GM18519 (cell line): Measurements from ENCODE around the gene EPHA7.

Experiments used
- ATAC-seq: cut with Tn5 transposase; IDR thresholded peaks from one replicate; pipeline ENCODE4 v1.9.1; 2021; ENCODE audit warnings: mild to moderate bottlenecking, moderate library complexity; ENCODE audit not compliant: unreplicated experiment, low FRiP score

EPHA7 gene

GRCh38 chr6:93266116-93266817, 153.1 kb downstream of the EPHA7 start:
- no peak for ATAC-seq

- no peak for ATAC-seq
Measured at GRCh38 chr6:93260881-93261280, 158.5 kb downstream of the EPHA7 start.

GRCh38 chr6:93259332-93259731, 160.0 kb downstream of the EPHA7 start:
- ATAC-seq: no peak

- ATAC-seq: no peak
Measured at GRCh38 chr6:93252930-93253329, 166.4 kb downstream of the EPHA7 start.

GRCh38 chr6:93248631-93249030, 170.7 kb downstream of the EPHA7 start:
- no peak for ATAC-seq

- no peak for ATAC-seq
Measured at GRCh38 chr6:93243231-93243778, 176.1 kb downstream of the EPHA7 start.

GRCh38 chr6:93242049-93242448, 177.3 kb downstream of the EPHA7 start:
- no peak for ATAC-seq

GRCh38 chr6:93238632-93239031, 180.7 kb downstream of the EPHA7 start:
- no peak for ATAC-seq

- ATAC-seq: no peak
Measured at GRCh38 chr6:93235775-93236174, 183.6 kb downstream of the EPHA7 start.

GRCh38 chr6:93226822-93227221, 192.5 kb downstream of the EPHA7 start:
- ATAC-seq: no peak

GRCh38 chr6:93222071-93222851, 197.1 kb downstream of the EPHA7 start:
- ATAC-seq: no peak

GRCh38 chr6:93219447-93219846, 199.9 kb downstream of the EPHA7 start:
- no peak for ATAC-seq

GRCh38 chr6:93218096-93218495, 201.3 kb downstream of the EPHA7 start:
- ATAC-seq: no peak

- ATAC-seq: no peak
Measured at GRCh38 chr6:93213028-93213427, 206.3 kb downstream of the EPHA7 start.

GRCh38 chr6:93210908-93211307, 208.5 kb downstream of the EPHA7 start:
- ATAC-seq: no peak

- ATAC-seq: no peak
Measured at GRCh38 chr6:93209358-93209757, 210.0 kb downstream of the EPHA7 start.

GRCh38 chr6:93196406-93196970, 222.9 kb downstream of the EPHA7 start:
- no peak for ATAC-seq

- ATAC-seq: no peak
Measured at GRCh38 chr6:93194480-93194879, 224.9 kb downstream of the EPHA7 start.

GRCh38 chr6:93193868-93194267, 225.5 kb downstream of the EPHA7 start:
- no peak for ATAC-seq
